Measurements from ENCODE around the gene ANKRD16. TPM values are rescaled to one million over a fixed set of nuclear protein-coding genes. Genes with fewer than 3 reads are reported as not detected.
"Not testable (repeated sequence)": the region's sequence is repeated elsewhere in the genome, so short reads cannot be mapped to it uniquely, and the experiment has no call there.

Gene ANKRD16
- total RNA-seq, 1 donor from 2014 or later: 9.4 TPM

DNA sequence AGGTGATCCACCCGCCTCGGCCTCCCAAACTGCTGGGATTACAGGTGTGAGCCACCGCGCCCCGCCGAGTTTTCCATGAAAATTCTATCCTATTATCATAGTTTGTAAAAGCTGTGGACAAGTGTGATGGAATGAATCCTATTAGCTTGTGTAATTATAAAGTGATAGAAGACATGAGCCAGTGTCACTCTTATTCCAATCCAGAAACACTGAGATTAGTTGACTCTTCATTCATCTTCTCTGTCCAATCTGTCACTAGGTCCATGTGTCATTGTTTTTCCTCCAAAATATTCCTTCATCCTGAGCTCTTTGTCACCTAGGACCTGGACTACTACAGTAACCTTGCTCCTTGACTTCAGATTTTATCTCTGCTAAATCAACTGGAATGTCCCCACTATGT lies 13.9 kb upstream of the ANKRD16 start:
- no peak for DNase-seq

DNA sequence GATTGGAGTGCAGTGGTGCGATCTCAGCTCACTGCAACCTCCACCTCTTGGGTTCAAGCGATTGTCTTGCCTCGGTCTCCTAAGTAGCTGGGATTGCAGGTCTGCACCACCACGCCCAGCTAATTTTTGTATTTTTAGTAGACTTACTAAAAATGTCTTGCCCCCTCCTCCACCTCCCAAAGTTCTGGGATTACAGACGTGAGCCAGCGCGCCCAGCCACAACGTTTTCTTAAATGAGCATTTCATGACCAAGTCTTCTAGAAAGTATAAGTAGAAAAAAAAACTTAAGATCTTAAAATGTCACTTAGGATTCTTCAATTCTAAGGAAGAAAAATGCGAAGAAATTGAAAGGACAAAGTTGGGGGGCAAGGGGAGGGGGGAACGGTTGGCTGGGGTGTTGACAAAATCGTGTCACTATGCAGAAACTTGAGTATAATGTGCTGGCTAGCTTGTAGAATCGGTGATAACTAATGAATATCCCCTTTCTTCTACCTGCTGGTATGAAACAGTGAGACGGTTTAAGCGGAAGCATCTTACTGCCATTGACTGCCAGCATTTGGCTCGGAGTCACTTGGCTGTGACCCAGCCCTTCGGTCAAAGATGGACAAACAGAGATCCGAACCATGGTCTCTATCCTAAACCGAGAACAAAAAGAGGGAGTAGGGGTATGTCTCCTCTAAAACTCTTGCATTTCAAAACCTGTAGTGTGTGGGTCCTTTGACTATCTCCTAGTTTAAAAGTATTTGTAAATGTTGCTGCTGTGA lies 13.0 kb upstream of the ANKRD16 start:
- DNase-seq: no peak

DNA sequence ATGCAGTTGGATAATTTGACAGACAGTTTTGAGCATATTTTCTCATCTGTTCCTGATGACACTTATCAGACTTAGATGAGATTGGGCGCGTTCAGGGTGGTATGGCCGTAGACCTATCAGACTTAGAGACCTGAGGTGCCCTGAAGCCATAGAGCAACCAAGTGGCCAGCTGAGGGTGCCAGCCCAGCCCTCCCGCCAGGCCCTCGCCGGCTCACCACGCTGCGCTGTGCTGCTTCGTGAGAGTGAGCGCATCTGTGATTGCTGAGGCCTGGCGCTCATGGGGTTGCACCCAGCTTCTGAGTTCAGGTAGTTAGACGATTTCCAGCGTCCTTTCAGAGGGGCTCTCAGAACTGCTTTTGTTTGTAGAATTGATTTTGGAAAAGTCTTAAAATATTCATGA lies 10.6 kb upstream of the ANKRD16 start:
- DNase-seq: no peak

DNA sequence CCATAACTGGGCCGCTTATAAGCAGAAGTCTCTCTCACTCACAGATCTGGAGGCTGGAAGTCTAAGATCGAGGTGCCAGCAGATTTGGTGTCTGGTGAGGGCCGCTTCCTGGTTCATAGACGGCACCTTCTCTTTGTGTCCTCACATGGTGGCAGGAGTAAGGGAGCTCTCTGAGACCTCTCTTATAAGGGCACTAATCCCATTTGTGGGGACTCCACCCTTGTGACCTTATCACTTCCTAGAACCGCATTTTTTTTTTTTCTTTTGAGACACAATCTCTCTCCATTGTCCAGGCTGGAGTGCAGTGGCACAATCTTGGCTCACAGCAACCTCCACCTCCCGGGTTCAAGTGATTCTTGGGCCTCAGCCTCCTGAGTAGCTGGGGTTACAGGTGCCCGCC lies 8.5 kb upstream of the ANKRD16 start:
- DNase-seq: no peak

DNA sequence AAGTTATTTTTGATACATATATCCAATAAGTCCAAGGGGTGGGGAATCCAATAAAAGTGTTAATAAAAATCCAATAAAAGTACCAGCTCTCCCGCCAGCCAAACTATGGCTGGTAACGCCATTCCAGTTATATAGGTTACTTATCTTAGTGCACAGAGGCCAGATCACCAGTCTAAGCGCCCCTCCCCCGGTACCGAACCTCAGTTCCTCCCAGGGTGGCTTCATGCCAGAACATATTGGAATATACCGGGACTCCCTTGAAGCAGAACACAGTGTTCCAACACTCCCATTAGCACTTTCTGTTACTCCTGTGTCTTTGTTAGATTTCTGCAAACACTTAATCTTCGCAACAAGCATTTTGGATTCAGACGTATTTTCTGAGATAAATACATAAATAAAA lies 7.8 kb upstream of the ANKRD16 start:
- DNase-seq: no peak

DNA sequence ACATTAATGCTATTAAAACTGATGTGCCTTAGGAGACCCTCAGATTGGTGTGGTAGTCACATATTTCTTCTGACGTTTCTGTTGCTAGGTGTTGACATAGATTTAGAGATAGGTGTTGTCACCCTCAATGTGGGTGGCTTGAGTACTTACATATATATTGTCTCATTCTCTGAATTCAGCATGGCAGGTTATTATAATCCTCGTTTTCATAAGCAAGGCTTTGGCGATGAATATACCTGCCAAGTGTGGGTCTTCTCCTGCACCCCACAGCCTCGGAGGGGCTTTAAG lies 7.3 kb upstream of the ANKRD16 start:
- no peak for DNase-seq

DNA sequence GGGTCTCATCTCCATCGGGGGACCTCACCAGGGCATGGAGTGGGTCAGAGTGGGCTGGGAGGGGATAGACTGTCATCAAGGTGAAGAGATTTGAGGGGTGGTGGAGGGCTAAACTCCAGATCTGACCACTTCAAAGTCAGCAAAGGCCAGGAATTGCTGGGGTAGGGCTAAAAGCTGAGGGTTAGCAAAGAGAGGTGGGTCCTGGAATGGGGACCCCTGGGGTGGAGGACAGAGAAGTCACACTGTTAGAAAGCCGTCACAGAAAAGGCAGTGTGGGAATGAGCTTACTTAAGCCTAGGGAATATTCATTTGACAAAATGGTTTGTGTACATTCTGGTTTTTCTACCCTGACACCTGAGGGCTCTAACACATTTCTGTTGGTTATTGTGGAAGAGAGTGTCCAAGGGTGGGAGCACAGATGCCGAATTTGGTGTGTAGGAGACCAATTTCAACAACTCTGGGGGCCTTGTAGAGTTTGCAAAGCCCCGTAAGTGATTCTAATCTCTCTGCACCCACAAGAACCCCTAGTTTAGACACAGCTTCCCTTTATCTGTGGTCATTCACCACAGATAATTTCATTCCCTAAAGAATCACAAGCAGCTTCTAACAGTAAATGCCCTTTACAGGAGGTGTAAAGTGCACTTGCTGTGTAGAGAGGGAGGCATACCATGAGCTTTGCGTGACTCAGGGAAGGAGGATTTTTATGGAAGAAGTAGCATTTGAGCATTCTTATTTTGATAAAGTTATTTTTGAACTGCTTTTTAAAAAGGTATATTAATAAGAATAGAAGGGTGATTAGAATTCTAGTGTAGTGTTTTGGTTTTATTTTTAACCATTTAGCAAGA lies 6.7 kb upstream of the ANKRD16 start:
- no peak for DNase-seq

DNA sequence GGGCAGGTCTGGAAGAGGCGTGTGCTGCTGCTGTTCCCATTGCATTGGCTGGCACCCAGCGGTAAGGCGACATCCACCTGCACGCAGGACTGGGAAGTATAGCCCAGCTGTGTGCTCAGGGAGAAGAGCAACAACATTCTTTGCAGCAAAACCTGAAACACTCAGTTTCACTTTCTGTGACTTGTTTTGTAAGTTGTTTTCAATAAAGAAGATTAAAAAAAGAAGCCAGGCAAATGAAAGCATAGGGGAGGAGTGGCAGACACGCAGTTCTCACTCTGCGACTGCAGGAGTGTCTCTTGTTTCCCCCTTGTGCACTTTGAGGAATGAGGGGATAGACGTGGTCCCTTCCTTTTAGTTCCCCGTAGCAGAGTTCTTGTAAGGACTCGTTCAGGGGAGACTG lies 6.1 kb upstream of the ANKRD16 start:
- no peak for DNase-seq

DNA sequence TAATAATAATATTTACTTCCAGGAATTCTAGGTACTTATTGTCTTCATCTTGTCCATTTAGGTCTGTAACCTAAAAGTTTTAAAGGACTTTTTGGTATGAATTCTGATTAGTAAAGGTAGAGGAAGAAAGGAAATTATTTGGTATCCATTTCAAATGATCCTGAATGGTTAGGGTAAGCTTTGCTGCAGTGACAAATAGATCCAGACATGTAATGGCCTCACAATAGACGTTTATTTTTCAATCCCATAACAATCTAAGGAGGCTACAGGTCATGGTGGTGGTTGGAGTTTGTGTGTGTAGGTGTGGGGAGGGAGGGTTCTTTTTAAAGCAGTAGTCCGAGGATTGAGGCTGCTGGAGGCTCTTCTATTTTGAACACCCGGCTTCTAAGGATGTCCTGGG lies 5.7 kb upstream of the ANKRD16 start:
- no peak for DNase-seq

DNA sequence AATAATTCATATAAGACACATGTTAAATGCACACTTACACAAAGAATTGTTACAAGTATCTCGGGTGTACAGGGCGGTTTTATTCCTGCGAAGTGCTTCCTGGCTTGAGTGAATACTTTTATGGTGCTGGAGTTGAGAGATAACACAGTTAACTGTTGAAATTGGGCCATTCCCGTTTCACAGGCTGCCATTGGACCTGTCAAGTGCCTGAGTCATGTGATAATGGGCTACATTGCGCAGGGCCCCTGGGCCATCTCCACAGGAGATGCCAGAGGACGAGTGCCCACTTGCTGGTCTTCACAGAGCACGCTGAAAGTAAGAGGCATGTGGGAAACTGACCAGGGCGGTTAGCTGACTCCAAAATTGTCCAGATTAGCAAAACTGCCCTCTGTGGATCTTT lies 5.2 kb upstream of the ANKRD16 start:
- DNase-seq: no peak

DNA sequence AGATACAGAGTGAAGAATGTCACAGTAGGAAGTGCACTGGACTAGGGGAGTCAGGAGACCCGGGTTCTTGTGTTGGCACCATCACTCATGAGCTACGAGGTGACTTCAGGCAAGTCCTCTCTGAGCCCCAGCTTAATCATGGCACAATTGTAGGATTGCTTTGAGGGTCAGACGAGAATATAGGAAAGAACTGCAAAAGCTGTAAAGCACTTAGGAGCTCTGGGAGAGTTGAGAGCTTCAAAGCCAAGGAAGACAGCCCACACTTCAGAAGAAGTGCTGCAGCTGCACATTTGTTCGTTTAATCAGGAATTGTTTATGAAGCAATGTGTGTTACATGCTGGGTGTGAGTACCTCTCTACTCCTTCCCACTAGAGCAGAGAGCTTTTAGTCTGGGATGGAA lies 4.7 kb upstream of the ANKRD16 start:
- DNase-seq: no peak

DNA sequence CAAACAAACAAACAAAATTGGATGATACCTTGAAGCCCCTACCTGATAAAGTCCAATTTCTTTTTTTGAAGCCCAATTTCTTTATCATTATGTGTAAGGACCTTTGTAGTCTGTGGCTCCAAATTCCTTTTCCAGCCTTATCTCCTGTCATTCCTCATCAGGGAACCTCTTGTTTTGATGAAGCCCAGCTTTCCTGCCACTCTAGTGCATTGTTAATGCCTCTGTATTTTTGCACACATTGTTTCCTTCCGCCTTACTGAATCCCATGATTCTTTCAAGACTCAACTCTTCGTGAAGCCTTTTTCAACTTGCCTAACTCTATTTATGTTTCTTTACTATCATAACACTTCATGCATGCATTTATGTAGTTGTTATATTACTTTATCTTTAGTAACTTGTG lies 3.6 kb upstream of the ANKRD16 start:
- no peak for DNase-seq

DNA sequence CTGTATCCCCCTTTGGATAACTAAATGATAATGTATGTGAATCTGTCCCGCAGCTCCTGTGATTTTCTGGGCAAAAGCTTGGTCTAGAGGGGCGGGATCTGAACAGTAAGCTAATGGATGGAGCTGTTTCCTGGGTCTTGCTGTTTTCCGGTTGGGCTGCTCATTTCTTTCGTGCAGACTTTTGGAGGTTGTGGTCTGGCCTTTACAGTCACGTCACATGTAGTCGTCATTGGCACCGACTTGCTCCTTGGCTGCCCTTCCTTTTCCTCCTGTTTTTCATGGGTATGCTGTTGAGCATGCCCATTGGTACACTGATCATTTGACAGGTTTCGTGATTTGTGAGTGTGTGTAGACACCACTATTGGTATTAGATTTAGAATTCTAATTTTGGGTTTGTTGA lies 2.3 kb upstream of the ANKRD16 start:
- DNase-seq: no peak

DNA sequence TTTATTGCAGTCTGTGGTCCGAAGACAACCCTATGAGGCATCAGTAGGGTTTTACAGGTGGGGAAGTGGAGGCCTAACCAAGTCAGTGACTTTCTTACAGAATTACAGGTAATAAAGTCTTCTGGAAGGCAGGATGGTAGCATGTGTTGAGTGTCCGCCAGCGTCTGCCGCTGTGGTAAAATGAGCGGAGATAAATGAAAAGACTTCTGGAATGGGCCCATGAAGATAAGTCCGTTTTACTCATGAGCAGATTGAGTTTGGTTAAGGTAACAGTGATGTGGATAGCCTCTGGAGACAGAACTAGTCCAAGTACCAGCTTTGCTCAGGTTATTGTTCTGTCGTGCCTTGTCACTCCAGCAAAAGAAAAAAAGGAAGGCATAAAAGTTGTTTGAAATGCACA lies 1.3 kb upstream of the ANKRD16 start:
- no peak for DNase-seq

DNA sequence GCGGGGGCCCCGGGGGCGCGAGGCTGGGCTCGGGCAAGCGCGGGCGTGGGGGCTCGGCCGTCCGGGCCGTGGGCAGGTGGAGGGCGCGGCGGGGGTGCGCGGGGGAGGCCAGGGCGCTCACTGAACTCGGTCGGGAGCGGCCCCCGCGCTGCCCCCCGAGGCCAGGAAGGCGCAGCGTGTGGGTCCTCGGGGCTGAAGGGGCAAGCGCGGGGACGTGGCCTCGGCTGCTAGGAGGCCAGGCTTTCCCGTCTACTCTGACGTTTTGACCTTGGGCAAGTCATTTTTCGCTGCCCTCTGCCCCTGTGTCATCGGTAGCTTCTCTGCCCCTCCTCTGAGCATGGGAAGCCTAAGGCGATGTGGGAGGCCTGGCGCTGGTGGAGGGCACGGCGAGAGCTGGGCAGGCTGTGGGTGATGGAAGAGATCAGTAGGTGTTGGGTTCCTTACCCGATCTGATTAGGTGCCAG lies 791 bp upstream of the ANKRD16 start:
- peak; percentile 12 for DNase-seq

DNA sequence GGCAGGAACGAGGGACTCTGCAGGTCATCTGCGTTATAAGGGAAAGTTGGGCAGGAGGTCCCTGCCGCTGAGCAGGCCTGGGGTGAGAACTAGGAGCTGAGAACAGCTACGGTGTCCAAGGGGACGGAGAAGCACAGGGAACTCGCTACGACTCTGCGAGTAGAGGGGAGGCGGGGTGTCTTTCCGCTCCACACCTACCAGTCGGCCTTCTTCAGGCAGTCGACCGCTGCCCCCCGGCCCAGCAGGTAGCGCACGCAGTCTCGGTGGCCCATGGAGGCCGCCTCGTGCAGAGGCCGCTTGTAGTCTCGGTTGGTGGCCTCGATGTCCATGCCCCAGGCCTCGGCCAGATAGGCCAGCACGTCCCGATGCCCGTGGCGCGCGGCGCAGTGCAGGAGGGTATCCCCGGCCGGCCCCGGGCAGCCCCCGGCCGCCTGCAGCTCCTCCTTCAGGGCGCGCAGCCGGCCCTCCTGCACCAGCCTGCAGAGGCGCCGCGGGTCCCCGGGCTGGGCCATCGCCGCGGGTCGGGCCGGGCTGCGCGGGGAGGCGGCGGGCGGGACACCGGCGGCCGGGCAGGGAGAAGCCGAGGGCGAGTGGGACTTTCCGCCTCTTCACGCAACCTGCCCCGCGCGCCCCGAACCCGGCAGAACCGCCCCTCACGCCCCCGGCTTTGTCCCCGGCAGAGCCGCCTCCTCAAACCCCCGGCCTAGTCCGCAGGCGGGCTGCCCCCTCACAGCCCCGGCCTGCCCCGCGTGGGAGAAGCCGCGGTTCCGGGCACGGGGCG lies 660 bp downstream of the ANKRD16 start:
- DNase-seq: peak; percentile 49

DNA sequence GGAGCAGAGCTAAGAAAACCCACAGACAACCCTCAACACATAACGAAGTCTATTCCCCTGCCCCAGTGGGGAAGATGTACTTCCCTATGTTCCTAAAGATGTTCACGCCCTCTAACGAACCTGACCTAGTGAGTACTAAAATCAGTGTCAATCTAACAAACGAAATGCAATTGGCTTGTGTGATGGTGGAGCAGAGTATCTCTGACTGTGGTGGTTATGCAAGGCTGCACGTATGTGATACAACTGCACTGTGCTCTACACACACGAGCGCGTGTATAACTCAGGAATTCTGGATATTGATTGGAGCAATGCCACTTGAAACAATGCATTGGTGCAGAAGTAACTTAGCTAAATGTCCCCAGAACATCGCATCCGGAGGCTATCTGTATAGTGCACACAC lies 1.3 kb downstream of the ANKRD16 start:
- DNase-seq: peak; percentile 8

DNA sequence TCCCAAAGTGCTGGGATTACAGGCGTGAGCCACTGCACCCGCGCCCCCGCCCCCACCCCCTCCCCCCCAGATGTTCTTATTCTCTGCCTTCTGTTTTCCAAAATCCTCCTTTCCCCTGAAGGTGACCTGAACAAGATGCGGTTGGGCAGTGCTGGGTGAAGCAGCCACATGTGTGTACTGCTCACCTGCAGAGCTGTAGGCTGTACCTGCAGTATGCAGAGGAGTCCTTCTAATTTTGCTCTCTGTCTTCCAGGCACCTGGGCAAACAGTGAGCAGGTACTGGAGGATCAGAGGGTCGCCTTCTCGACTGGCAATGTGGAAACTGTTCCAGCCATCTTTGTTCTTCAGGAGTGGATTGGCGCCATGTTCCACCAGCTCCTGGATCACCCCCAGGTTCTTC lies 2.1 kb downstream of the ANKRD16 start:
- DNase-seq: no peak

DNA sequence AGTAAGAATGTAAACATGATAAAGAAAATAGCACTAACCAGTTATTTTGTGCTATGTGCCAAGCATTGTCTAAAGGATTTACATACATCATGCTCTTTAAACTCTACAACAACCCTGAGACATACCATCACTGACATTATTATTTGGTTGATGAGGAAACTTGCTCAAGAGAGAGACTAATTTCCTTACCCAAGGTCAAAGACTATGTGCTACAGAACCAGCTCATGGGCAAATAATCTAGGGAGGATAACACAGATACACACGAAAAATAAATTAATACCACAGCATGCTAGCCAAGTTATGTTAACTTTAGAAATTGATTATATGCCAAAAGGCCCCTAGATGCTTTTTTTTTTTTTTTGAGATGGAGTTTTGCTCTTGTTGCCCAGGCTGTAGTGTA lies 2.7 kb downstream of the ANKRD16 start:
- no peak for DNase-seq

DNA sequence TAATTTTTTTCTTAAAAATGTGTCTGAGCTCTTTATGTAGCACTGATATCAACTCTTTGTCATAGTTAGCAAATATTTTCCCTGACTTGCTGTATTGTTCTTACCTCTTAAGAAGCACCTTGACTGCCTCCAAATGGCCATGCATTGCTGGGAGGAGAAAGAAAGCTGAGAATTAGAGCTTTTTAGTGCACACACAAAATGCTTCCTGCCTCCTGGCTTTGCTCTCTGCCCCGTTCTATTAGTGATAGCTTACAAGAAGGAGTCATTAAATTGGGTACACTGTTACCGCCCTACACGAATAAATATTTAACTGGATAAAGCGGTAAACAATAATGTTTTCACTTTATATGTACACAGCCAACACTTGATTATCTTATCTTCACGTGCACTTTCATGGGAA lies 4.1 kb downstream of the ANKRD16 start:
- DNase-seq: no peak

DNA sequence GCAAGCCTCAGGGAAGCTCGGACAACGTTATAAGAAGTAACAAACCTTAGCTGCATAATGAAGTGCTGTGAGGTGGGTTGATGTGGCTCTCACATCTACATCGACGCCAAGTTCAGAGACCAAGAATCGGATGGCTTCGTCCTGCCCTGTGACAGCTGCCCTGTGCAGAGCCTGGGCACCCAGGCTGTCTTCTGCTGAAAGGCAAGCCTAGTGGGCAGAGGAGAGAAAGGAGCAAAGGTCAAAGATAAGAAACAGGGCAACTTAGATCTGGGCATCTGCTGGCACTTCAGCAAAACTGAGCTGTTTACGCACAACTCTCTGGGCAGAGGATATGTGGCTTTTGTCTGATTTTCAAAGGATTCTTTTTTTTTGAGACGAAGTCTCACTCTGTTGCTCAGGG lies 6.7 kb downstream of the ANKRD16 start:
- DNase-seq: no peak

DNA sequence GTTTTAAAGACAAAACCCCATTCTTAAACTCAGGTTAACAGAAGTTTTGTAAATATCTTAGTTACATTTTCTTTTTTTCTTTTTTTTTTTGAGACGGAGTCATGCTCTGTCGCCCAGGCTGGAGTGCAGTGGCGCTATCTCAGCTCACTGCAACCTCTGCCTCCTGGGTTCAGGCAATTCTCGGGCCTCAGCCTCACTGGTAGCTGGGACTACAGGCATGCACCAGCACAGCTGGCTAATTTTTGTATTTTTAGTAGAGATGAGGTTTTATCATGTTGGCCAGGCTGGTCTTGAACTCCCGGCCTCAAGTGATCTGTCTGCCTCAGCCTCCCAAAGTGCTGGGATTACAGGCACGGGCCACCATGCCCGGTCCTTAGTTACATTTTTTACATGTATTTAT lies 12.7 kb downstream of the ANKRD16 start:
- not testable (repeated sequence) for DNase-seq

DNA sequence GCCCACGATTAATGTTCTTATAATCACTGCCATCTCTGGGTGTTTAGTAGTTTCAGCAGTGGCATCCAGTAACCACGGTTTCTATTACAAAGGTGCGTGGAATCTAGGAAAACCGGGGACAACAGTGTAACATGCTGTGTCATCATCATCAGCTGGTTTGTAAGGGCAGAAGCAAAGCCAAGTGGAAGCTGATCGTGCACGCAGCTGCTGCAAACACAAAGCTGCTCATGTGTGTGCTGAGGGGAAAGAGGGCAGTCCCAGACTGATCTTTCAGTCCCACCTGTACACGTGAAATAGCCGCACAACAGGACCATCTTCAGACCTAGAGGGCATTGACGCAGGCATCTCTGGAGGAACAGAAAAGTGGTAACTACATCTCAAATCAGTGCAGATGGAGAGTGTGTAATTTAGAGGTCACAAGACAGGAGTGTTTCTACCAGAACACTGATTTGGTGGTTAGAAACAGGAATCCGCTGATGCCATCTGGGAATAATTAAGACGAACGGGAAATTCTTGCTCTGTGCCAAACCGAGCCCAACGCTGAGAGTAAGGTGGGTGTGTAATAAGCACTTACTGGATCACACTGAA lies 13.4 kb downstream of the ANKRD16 start:
- peak; percentile 34 for DNase-seq
